Natural killer cell (primary cell): ENCODE measurements around the gene NPAS3. TPM values are rescaled to one million over a fixed set of nuclear protein-coding genes. Genes with fewer than 3 reads are reported as not detected.

Source experiments
- ATAC-seq, 3 donors: fragments of 150-1000 bp in 2 of 3; fragments of 200-7000 bp in 1 of 3; cut with Tn5 transposase; 1 replicate in 1 of 3; 2 replicates in 2 of 3; pipeline ENCODE4 v1.10.0; 2021; ENCODE audit warnings: mild to moderate bottlenecking in 2 of 3, moderate library complexity in 2 of 3
- DNase-seq, 2 donors: peaks; one replicate each; pipeline versions ENCODE4 v3.0.0 to v3.0.0-alpha.2; 2013 to 2021; ENCODE audit warnings: mixed read lengths in 1 of 2
- H3K27ac ChIP-seq: one replicate; pipeline ENCODE4 v1.5.1; 2013; ENCODE audit warnings: mild to moderate bottlenecking, low read length
- H3K27me3 ChIP-seq: one replicate; pipeline ENCODE4 v1.6.1; 2013; ENCODE audit warnings: low read length; ENCODE audit not compliant: control insufficient read depth, insufficient read depth
- H3K36me3 ChIP-seq: one replicate; pipeline ENCODE4 v1.6.1; 2013; ENCODE audit warnings: low read length; ENCODE audit not compliant: control insufficient read depth, insufficient read depth
- H3K4me1 ChIP-seq: one replicate; pipeline ENCODE4 v1.6.1; 2013; ENCODE audit warnings: low read length; ENCODE audit not compliant: control insufficient read depth, insufficient read depth
- H3K4me3 ChIP-seq: one replicate; pipeline ENCODE4 v1.5.1; 2013; ENCODE audit warnings: low read length
- H3K9me3 ChIP-seq: one replicate; pipeline ENCODE4 v1.6.1; 2013; ENCODE audit warnings: low read length; ENCODE audit not compliant: control insufficient read depth, insufficient read depth
- H3K27ac Mint-ChIP-seq, 2 donors: one replicate each; pipeline ENCODE4 v1.8.0; 2022; ENCODE audit warnings: mild to moderate bottlenecking in 2 of 2, mixed read lengths in 2 of 2, moderate library complexity in 1 of 2
- H3K27me3 Mint-ChIP-seq, 2 donors: one replicate each; pipeline ENCODE4 v1.8.0; 2022; ENCODE audit warnings: low read depth in 2 of 2, mixed read lengths in 2 of 2
- H3K36me3 Mint-ChIP-seq: one replicate; pipeline ENCODE4 v1.8.0; 2022; ENCODE audit warnings: mixed read lengths
- H3K4me1 Mint-ChIP-seq, 2 donors: one replicate each; pipeline ENCODE4 v1.8.0; 2022; ENCODE audit warnings: mixed read lengths in 2 of 2
- H3K4me3 Mint-ChIP-seq: one replicate; pipeline ENCODE4 v1.8.0; 2022; ENCODE audit warnings: mild to moderate bottlenecking, moderate library complexity, mixed read lengths
- H3K9me3 Mint-ChIP-seq, 2 donors: one replicate each; pipeline ENCODE4 v1.8.0; 2022; ENCODE audit warnings: mixed read lengths in 2 of 2
- CTCF ChIP-seq: fragments of 200-600 bp; IDR thresholded peaks from one replicate; pipeline ENCODE4 v1.8.0; 2022; ENCODE audit warnings: antibody characterized with exemption
- WGBS: methylation state at CpG from one replicate; pipeline ENCODE4 v1.1.7; 2013; ENCODE audit warnings: missing lambda C conversion rate; ENCODE audit not compliant: insufficient coverage; 5-methylcytosine and 5-hydroxymethylcytosine counted together
- intact Hi-C: fragments of 100-400 bp; cut with micrococcal nuclease; formaldehyde crosslinking; loops from one replicate; pipeline ENCODE4 v1.14.2; 2022
- total RNA-seq, 4 donors: library from RNA; stranded (reverse); fragments of 120-200 nt in 1 of 4; gene quantifications; one replicate each; pipeline versions ENCODE4 v1.2.3 to v1.2.4, GENCODE V29; 2013 to 2022

NPAS3 gene
- total RNA-seq, 3 donors from 2014 or later (not counting 1 experiment from before 2014, with no cell fraction given) = not detected

- no peaks in the 10 kb centered on the region for H3K27me3 ChIP-seq
- H3K4me1 ChIP-seq = no peaks in the 10 kb centered on the region
- DNase-seq (no peak), ATAC-seq (no peak)
- no peaks in the 10 kb centered on the region for H3K9me3 ChIP-seq
- Mint-ChIP-seq H3K4me1 (no peaks in the 10 kb centered on the region), H3K4me3 (no peak overlapping the region), H3K27me3 (no peaks in the 10 kb centered on the region), H3K36me3 (no peaks in the 10 kb centered on the region), H3K9me3 (no peaks in the 10 kb centered on the region), H3K27ac (no peak overlapping the region)
- intact Hi-C loops = no loop called here
- WGBS = 85% methylated on average over 3 of the region's 3 CpGs
- no peak overlapping the region for H3K27ac ChIP-seq
- no peak overlapping the region for H3K4me3 ChIP-seq
- H3K36me3 ChIP-seq = no peaks in the 10 kb centered on the region
- TF ChIP-seq CTCF = no peak
These were observed 902.1 kb downstream of the NPAS3 start for GRCh38 chr14:33840797-33841196.

GRCh38 chr14:33842299-33842698 lies 903.6 kb downstream of the NPAS3 start:
- no peaks in the 10 kb centered on the region for H3K36me3 Mint-ChIP-seq
- no peak overlapping the region for H3K4me3 Mint-ChIP-seq
- no peaks in the 10 kb centered on the region for H3K4me1 ChIP-seq
- 100% methylated on average over 1 of the region's 1 CpG for WGBS
- ATAC-seq (no peak), DNase-seq (no peak)
- H3K36me3 ChIP-seq = no peaks in the 10 kb centered on the region
- no peak overlapping the region for H3K27ac ChIP-seq
- intact Hi-C loops = no loop called here
- no peak overlapping the region for H3K4me3 ChIP-seq
- no peaks in the 10 kb centered on the region for H3K9me3 ChIP-seq
- no peak for TF ChIP-seq CTCF
- H3K27me3 ChIP-seq = no peaks in the 10 kb centered on the region
- H3K4me1 Mint-ChIP-seq = no peaks in the 10 kb centered on the region
- no peaks in the 10 kb centered on the region for H3K9me3 Mint-ChIP-seq
- H3K27me3 Mint-ChIP-seq = peaks cover 0 to 6% of the 10 kb centered on the region in 2 donors
- H3K27ac Mint-ChIP-seq = no peak overlapping the region

GRCh38 chr14:33844118-33844517 lies 905.4 kb downstream of the NPAS3 start:
- DNase-seq (no peak), ATAC-seq (no peak)
- no peaks in the 10 kb centered on the region for H3K4me1 Mint-ChIP-seq
- no peaks in the 10 kb centered on the region for H3K9me3 Mint-ChIP-seq
- Histone ChIP-seq H3K27ac (no peak overlapping the region), H3K27me3 (no peaks in the 10 kb centered on the region), H3K9me3 (no peaks in the 10 kb centered on the region), H3K4me3 (no peak overlapping the region), H3K4me1 (no peaks in the 10 kb centered on the region), H3K36me3 (no peaks in the 10 kb centered on the region)
- TF ChIP-seq CTCF = no peak
- no peak overlapping the region for H3K4me3 Mint-ChIP-seq
- intact Hi-C loops = no loop called here
- WGBS = 90% methylated on average over 3 of the region's 3 CpGs
- H3K27ac Mint-ChIP-seq = no peak overlapping the region
- H3K36me3 Mint-ChIP-seq = no peaks in the 10 kb centered on the region
- H3K27me3 Mint-ChIP-seq = peaks cover 0 to 6% of the 10 kb centered on the region in 2 donors

- Mint-ChIP-seq H3K4me1 (no peaks in the 10 kb centered on the region), H3K27ac (no peak overlapping the region), H3K9me3 (no peaks in the 10 kb centered on the region), H3K36me3 (no peaks in the 10 kb centered on the region), H3K4me3 (no peak overlapping the region), H3K27me3 (peaks cover 0 to 6% of the 10 kb centered on the region in 2 donors)
- no peaks in the 10 kb centered on the region for H3K9me3 ChIP-seq
- ATAC-seq = no peak
- 84% methylated on average over 7 of the region's 8 CpGs for WGBS
- intact Hi-C loops = no loop called here
- H3K4me1 ChIP-seq = no peaks in the 10 kb centered on the region
- H3K4me3 ChIP-seq = no peak overlapping the region
- no peak overlapping the region for H3K27ac ChIP-seq
- no peak for TF ChIP-seq CTCF
- H3K27me3 ChIP-seq = no peaks in the 10 kb centered on the region
- no peaks in the 10 kb centered on the region for H3K36me3 ChIP-seq
- DNase-seq = no peak
These were observed 907.6 kb downstream of the NPAS3 start for GRCh38 chr14:33846100-33846824.
